Erythroblast (primary cell): ENCODE data around the gene HEMK1.

Experiments
- DNase-seq, 2 experiments: peaks; one replicate each; lab custom pipeline; 2025; lab: John Stamatoyannopoulos, UW
- GATA1 ChIP-seq: IDR thresholded peaks from 2 replicates; pipeline ENCODE4 v1.6.1; 2011; ENCODE audit warnings: low read depth, mild to moderate bottlenecking, control low read depth, low read length, moderate library complexity
- POLR2A ChIP-seq: IDR thresholded peaks from 2 replicates; pipeline ENCODE4 v1.6.1; 2011; ENCODE audit warnings: mild to moderate bottlenecking, low read length

The HEMK1 gene

GRCh38 chr3:50551681-50552435 lies 17.5 kb upstream of the HEMK1 start:
- DNase-seq: no peak

GRCh38 chr3:50552598-50552997 lies 16.7 kb upstream of the HEMK1 start:
- DNase-seq: no peak
- TF ChIP-seq POLR2A: no peak
- TF ChIP-seq GATA1: no peak

More at GRCh38 chr3:50551681-50552435, 17.5 kb upstream of the HEMK1 start:
- no peak for TF ChIP-seq POLR2A
- TF ChIP-seq GATA1: no peak

- TF ChIP-seq POLR2A: no peak
- no peak for TF ChIP-seq GATA1
- DNase-seq: peak in 1 of 2 experiments; percentile 21
These were observed 14.8 kb upstream of the HEMK1 start for GRCh38 chr3:50554553-50554952.

GRCh38 chr3:50557106-50557505 lies 12.2 kb upstream of the HEMK1 start:
- no peak for DNase-seq
- TF ChIP-seq GATA1 (no peak), POLR2A (no peak)

GRCh38 chr3:50557915-50558314 lies 11.4 kb upstream of the HEMK1 start:
- no peak for DNase-seq
- TF ChIP-seq POLR2A: no peak
- no peak for TF ChIP-seq GATA1

GRCh38 chr3:50559702-50560101 lies 9.6 kb upstream of the HEMK1 start:
- TF ChIP-seq POLR2A (no peak), GATA1 (no peak)
- no peak for DNase-seq

- DNase-seq: no peak
- TF ChIP-seq GATA1: no peak
- no peak for TF ChIP-seq POLR2A
These were observed 6.5 kb upstream of the HEMK1 start for GRCh38 chr3:50562861-50563260.

GRCh38 chr3:50563867-50564266 lies 5.5 kb upstream of the HEMK1 start:
- no peak for TF ChIP-seq POLR2A
- no peak for TF ChIP-seq GATA1
- no peak for DNase-seq

- no peak for DNase-seq
- TF ChIP-seq POLR2A: no peak
- no peak for TF ChIP-seq GATA1
These were observed 5.0 kb upstream of the HEMK1 start for GRCh38 chr3:50564321-50564720.

GRCh38 chr3:50567011-50567385 lies 2.3 kb upstream of the HEMK1 start:
- TF ChIP-seq POLR2A: no peak
- TF ChIP-seq GATA1: no peak
- no peak for DNase-seq

- TF ChIP-seq POLR2A: peak; percentile 38
- TF ChIP-seq GATA1: no peak
- peak; percentile 91 to 93 for DNase-seq
These were observed 1.7 kb upstream of the HEMK1 start, which contains the start of gene C3orf18 for GRCh38 chr3:50567386-50568167. Gene C3orf18, minus strand, starts transcription at chr3:50567747. Its CDS starts 2,048 bp downstream, at chr3:50565699.

GRCh38 chr3:50570508-50571279 lies 1.4 kb downstream of the HEMK1 start:
- DNase-seq: no peak
- TF ChIP-seq GATA1: no peak
- no peak for TF ChIP-seq POLR2A

- no peak for DNase-seq
- TF ChIP-seq GATA1 (no peak), POLR2A (no peak)
These were observed 2.2 kb downstream of the HEMK1 start for GRCh38 chr3:50571486-50571885.
